ENCODE data around the gene VEGFD. TPM values are rescaled to one million over a fixed set of nuclear protein-coding genes. Genes with fewer than 3 reads are reported as not detected.

VEGFD gene
- total RNA-seq (10 to 100 TPM; 15.6 to 31.5 TPM), polyA plus RNA-seq (1 to 10 TPM; 6.1 to 10.0 TPM)
- long read RNA-seq, donor 1, transcript VEGFD-201 (7 exons, 2,037 nt): major isoform, 21 of 38 reads
- long read RNA-seq, donor 1, partial matches to known transcripts: 14 of 38 reads
- long read RNA-seq, donor 1, other reads (novel, unspliced or antisense): 0 of 38 reads
- long read RNA-seq, donor 2, transcript VEGFD-201 (7 exons, 2,037 nt): major isoform, 5 of 14 reads
- long read RNA-seq, donor 2, partial matches to known transcripts: 6 of 14 reads
- long read RNA-seq, donor 2, other reads (novel, unspliced or antisense): 0 of 14 reads
- long read RNA-seq, donor 3, transcript VEGFD-201 (7 exons, 2,037 nt): major isoform, 15 of 22 reads
- long read RNA-seq, donor 3, partial matches to known transcripts: 6 of 22 reads
- long read RNA-seq, donor 3, other reads (novel, unspliced or antisense): 0 of 22 reads
- long read RNA-seq, donor 4, partial matches to known transcripts: 0 of 1 reads
- long read RNA-seq, donor 4, other reads (novel, unspliced or antisense): 0 of 1 reads
- long read RNA-seq, donor 5, transcript VEGFD-201 (7 exons, 2,037 nt): major isoform, 13 of 18 reads
- long read RNA-seq, donor 5, partial matches to known transcripts: 5 of 18 reads
- long read RNA-seq, donor 5, other reads (novel, unspliced or antisense): 0 of 18 reads

GRCh38 chrX:15384304-15384703 is at the start of gene VEGFD:
VEGFD (minus strand) TSS chrX:15384413; CDS start chrX:15383946, 467 bp downstream.
- Histone ChIP-seq H3K4me1 (ENCODE audit: control insufficient read depth in 5 of 5, insufficient read depth in 5 of 5, low read length in 5 of 5) (peaks cover 0 to 2% (median 0%) of the 10 kb centered on the region in 5 donors), H3K9ac (ENCODE audit: insufficient read depth in 1 of 2, low read length in 2 of 2) (peak within 1 kb of the TSS in 1 of 2 donors; percentile 72), H3K4me3 (no peak within 1 kb of the TSS), H3K27ac (ENCODE audit: low read depth in 1 of 2, low read length in 1 of 2) (no peak within 1 kb of the TSS), H3K9me3 (ENCODE audit: control insufficient read depth in 4 of 4, insufficient read depth in 3 of 4, low read length in 3 of 4) (no peaks in the 10 kb centered on the region), H3K27me3 (ENCODE audit: control insufficient read depth in 3 of 3, insufficient read depth in 3 of 3, low read length in 2 of 3) (peaks cover 0 to 39% (median 31%) of the 10 kb centered on the region in 3 donors), H3K36me3 (ENCODE audit: control insufficient read depth in 4 of 4, insufficient read depth in 4 of 4, low read length in 4 of 4) (no peaks in the 10 kb centered on the region)
- WGBS, 2 donors: 54 to 71% methylated on average over 2 of the region's 2 CpGs
- ATAC-seq (ENCODE audit: insufficient read depth, low FRiP score) (no peak), DNase-seq (peak; percentile 40 to 92 (median 80))
- no peak for TF ChIP-seq CTCF (IDR thresholded peaks at IDR 0.05; ENCODE audit: control extremely low read depth, extremely low read depth)

GRCh38 chrX:15430584-15430983 is 46.4 kb upstream of the VEGFD start:
- H3K4me1 ChIP-seq (ENCODE audit: control insufficient read depth in 5 of 5, insufficient read depth in 5 of 5, low read length in 5 of 5): no peaks in the 10 kb centered on the region
- no peak overlapping the region for H3K4me3 ChIP-seq
- no peak overlapping the region for H3K27ac ChIP-seq (ENCODE audit: low read depth in 1 of 2, low read length in 1 of 2)
- WGBS, 2 donors: 18 to 26% methylated on average over 1 of the region's 1 CpG
- DNase-seq (no peak), ATAC-seq (ENCODE audit: insufficient read depth, low FRiP score) (no peak)
- no peaks in the 10 kb centered on the region for H3K9me3 ChIP-seq (ENCODE audit: control insufficient read depth in 4 of 4, insufficient read depth in 3 of 4, low read length in 3 of 4)
- H3K36me3 ChIP-seq (ENCODE audit: control insufficient read depth in 4 of 4, insufficient read depth in 4 of 4, low read length in 4 of 4): no peaks in the 10 kb centered on the region
- H3K27me3 ChIP-seq (ENCODE audit: control insufficient read depth in 3 of 3, insufficient read depth in 3 of 3, low read length in 2 of 3): peaks cover 0 to 44% (median 23%) of the 10 kb centered on the region in 3 donors
- TF ChIP-seq CTCF (IDR thresholded peaks at IDR 0.05; ENCODE audit: control extremely low read depth, extremely low read depth): no peak
- H3K9ac ChIP-seq (ENCODE audit: insufficient read depth in 1 of 2, low read length in 2 of 2): no peak overlapping the region

GRCh38 chrX:15430076-15430475 is 45.9 kb upstream of the VEGFD start:
- no peak overlapping the region for H3K4me3 ChIP-seq
- no peaks in the 10 kb centered on the region for H3K4me1 ChIP-seq (ENCODE audit: control insufficient read depth in 5 of 5, insufficient read depth in 5 of 5, low read length in 5 of 5)
- H3K9me3 ChIP-seq (ENCODE audit: control insufficient read depth in 4 of 4, insufficient read depth in 3 of 4, low read length in 3 of 4): no peaks in the 10 kb centered on the region
- 66 to 68% methylated on average over 2 of the region's 2 CpGs for WGBS, 2 donors
- no peak for DNase-seq
- TF ChIP-seq CTCF (IDR thresholded peaks at IDR 0.05; ENCODE audit: control extremely low read depth, extremely low read depth): no peak
- H3K27me3 ChIP-seq (ENCODE audit: control insufficient read depth in 3 of 3, insufficient read depth in 3 of 3, low read length in 2 of 3): peaks cover 0 to 41% (median 23%) of the 10 kb centered on the region in 3 donors
- no peak for ATAC-seq (ENCODE audit: insufficient read depth, low FRiP score)
- no peak overlapping the region for H3K9ac ChIP-seq (ENCODE audit: insufficient read depth in 1 of 2, low read length in 2 of 2)
- H3K36me3 ChIP-seq (ENCODE audit: control insufficient read depth in 4 of 4, insufficient read depth in 4 of 4, low read length in 4 of 4): no peaks in the 10 kb centered on the region
- no peak overlapping the region for H3K27ac ChIP-seq (ENCODE audit: low read depth in 1 of 2, low read length in 1 of 2)

All from lung (tissue), 16 donors.